HEK293 (cell line): ENCODE results near the gene LGALS4.

Experiments used
- ATF2 ChIP-seq: fragments of 450-650 bp; formaldehyde crosslinking; IDR thresholded peaks from 2 replicates; pipeline ENCODE4 v1.5.1; 2016; ENCODE audit warnings: missing biosample characterization, missing genetic modification characterization, low read depth
- CTCF ChIP-seq: fragments of 450-650 bp; formaldehyde crosslinking; IDR thresholded peaks from 2 replicates; pipeline ENCODE4 v1.5.1; 2016; ENCODE audit warnings: missing biosample characterization, missing genetic modification characterization
- ELK4 ChIP-seq: IDR thresholded peaks from 2 replicates; pipeline ENCODE4 v1.6.1; 2011; ENCODE audit warnings: mild to moderate bottlenecking, low read depth, low read length, borderline replicate concordance
- OSR2 ChIP-seq: fragments of 450-650 bp; formaldehyde crosslinking; IDR thresholded peaks from 2 replicates; pipeline ENCODE4 v1.5.1; 2016; ENCODE audit warnings: missing biosample characterization, missing genetic modification characterization
- PRDM2 ChIP-seq: fragments of 450-650 bp; formaldehyde crosslinking; IDR thresholded peaks from 2 replicates; pipeline ENCODE4 v1.5.1; 2016; ENCODE audit warnings: missing biosample characterization, missing genetic modification characterization, borderline replicate concordance
- TCF7L2 ChIP-seq: IDR thresholded peaks from 2 replicates; pipeline ENCODE4 v1.6.1; 2011; ENCODE audit warnings: low read depth, mild to moderate bottlenecking, inconsistent platforms, low read length, moderate library complexity, borderline replicate concordance
- ZBTB44 ChIP-seq: fragments of 450-650 bp; IDR thresholded peaks from 2 replicates; pipeline ENCODE4 v1.5.1; 2018; ENCODE audit warnings: missing biosample characterization, mild to moderate bottlenecking, missing genetic modification characterization
- ZEB2 ChIP-seq: fragments of 450-650 bp; formaldehyde crosslinking; IDR thresholded peaks from 2 replicates; pipeline ENCODE4 v1.5.1; 2016; ENCODE audit warnings: missing biosample characterization, missing genetic modification characterization
- ZFP37 ChIP-seq: fragments of 450-650 bp; formaldehyde crosslinking; IDR thresholded peaks from 2 replicates; pipeline ENCODE4 v1.5.1; 2016; ENCODE audit warnings: missing biosample characterization, missing genetic modification characterization
- ZNF133 ChIP-seq: fragments of 450-650 bp; formaldehyde crosslinking; IDR thresholded peaks from 2 replicates; pipeline ENCODE4 v1.5.1; 2016; ENCODE audit warnings: missing biosample characterization, missing genetic modification characterization
- ZNF16 ChIP-seq: fragments of 450-650 bp; formaldehyde crosslinking; IDR thresholded peaks from 2 replicates; pipeline ENCODE4 v1.5.1; 2016; ENCODE audit warnings: low read depth, missing biosample characterization, missing genetic modification characterization
- ZNF175 ChIP-seq: fragments of 450-650 bp; formaldehyde crosslinking; IDR thresholded peaks from 2 replicates; pipeline ENCODE4 v1.5.1; 2016; ENCODE audit warnings: missing biosample characterization, missing genetic modification characterization
- ZNF202 ChIP-seq: fragments of 450-650 bp; formaldehyde crosslinking; IDR thresholded peaks from 2 replicates; pipeline ENCODE4 v1.5.1; 2016; ENCODE audit warnings: missing biosample characterization, missing genetic modification characterization, borderline replicate concordance
- ZNF266 ChIP-seq: fragments of 450-650 bp; formaldehyde crosslinking; IDR thresholded peaks from 2 replicates; pipeline ENCODE4 v1.5.1; 2016; ENCODE audit warnings: missing biosample characterization, missing genetic modification characterization, low read depth
- ZNF366 ChIP-seq: fragments of 450-650 bp; formaldehyde crosslinking; conservative IDR thresholded peaks from 2 replicates; pipeline ENCODE4 v1.5.1; 2016; ENCODE audit warnings: missing biosample characterization, missing genetic modification characterization
- ZNF423 ChIP-seq: fragments of 450-650 bp; formaldehyde crosslinking; IDR thresholded peaks from 2 replicates; pipeline ENCODE4 v1.5.1; 2016; ENCODE audit warnings: missing biosample characterization, missing genetic modification characterization
- ZNF433 ChIP-seq: fragments of 450-650 bp; formaldehyde crosslinking; IDR thresholded peaks from 2 replicates; pipeline ENCODE4 v1.5.1; 2016; ENCODE audit warnings: missing biosample characterization, missing genetic modification characterization, low read depth
- ZNF513 ChIP-seq: fragments of 450-650 bp; IDR thresholded peaks from 2 replicates; pipeline ENCODE4 v1.5.1; 2018; ENCODE audit warnings: missing biosample characterization, missing genetic modification characterization
- ZNF514 ChIP-seq: fragments of 450-650 bp; formaldehyde crosslinking; IDR thresholded peaks from 2 replicates; pipeline ENCODE4 v1.5.1; 2016; ENCODE audit warnings: missing biosample characterization, missing genetic modification characterization
- ZNF571 ChIP-seq: fragments of 450-650 bp; formaldehyde crosslinking; IDR thresholded peaks from 2 replicates; pipeline ENCODE4 v1.5.0; 2017; ENCODE audit warnings: missing biosample characterization, missing genetic modification characterization
- ZNF654 ChIP-seq: fragments of 450-650 bp; formaldehyde crosslinking; IDR thresholded peaks from 2 replicates; pipeline ENCODE4 v1.5.1; 2016; ENCODE audit warnings: low read depth, missing biosample characterization, missing genetic modification characterization
- ZNF701 ChIP-seq: fragments of 450-650 bp; formaldehyde crosslinking; IDR thresholded peaks from 2 replicates; pipeline ENCODE4 v1.5.1; 2016; ENCODE audit warnings: missing biosample characterization, missing genetic modification characterization
- ZSCAN5A ChIP-seq: fragments of 450-650 bp; formaldehyde crosslinking; IDR thresholded peaks from 2 replicates; pipeline ENCODE4 v1.5.1; 2016; ENCODE audit warnings: missing biosample characterization, missing genetic modification characterization
- ZXDB ChIP-seq: fragments of 450-650 bp; formaldehyde crosslinking; IDR thresholded peaks from 2 replicates; pipeline ENCODE4 v1.5.1; 2016; ENCODE audit warnings: missing biosample characterization, missing genetic modification characterization

LGALS4 gene

GRCh38 chr19:38852231-38853044 is 39.7 kb upstream of the LGALS4 start (continued):
- TF ChIP-seq ZNF571 (tag by site-specific recombination) (no peak), ZNF433 (tag by site-specific recombination) (no peak), ZNF513 (tag by site-specific recombination) (no peak), OSR2 (tag by site-specific recombination) (no peak), ZNF266 (tag by site-specific recombination) (no peak), ZNF16 (tag by site-specific recombination) (no peak), ZNF133 (tag by site-specific recombination) (no peak), ZNF514 (tag by site-specific recombination) (no peak), ZNF423 (tag by site-specific recombination) (peak; percentile 41; the same call in 1 of the 2 replicates), ZBTB44 (tag by site-specific recombination) (no peak), ZNF654 (tag by site-specific recombination) (no peak; the same call in 1 of the 2 replicates), ELK4 (no peak), PRDM2 (tag by site-specific recombination) (no peak), ZNF701 (tag by site-specific recombination) (no peak), ZFP37 (tag by site-specific recombination) (no peak; the same call in none of the 2 replicates), ZNF366 (tag by site-specific recombination) (no peak), ZEB2 (peak; percentile 11; the same call in 1 of the 2 replicates), ZNF175 (tag by site-specific recombination) (no peak), CTCF (tag by site-specific recombination) (no peak; the same call in 1 of the 2 replicates), ZNF202 (tag by site-specific recombination) (no peak), ATF2 (tag by site-specific recombination) (no peak), ZXDB (tag by site-specific recombination) (peak; percentile 34; the same call in 1 of the 2 replicates), ZSCAN5A (tag by site-specific recombination) (no peak), TCF7L2 (no peak)
